ENCODE data around the gene PARVA.

The PARVA gene

GRCh38 chr11:12389676-12390657 lies 12.6 kb downstream of the PARVA start:
- Histone ChIP-seq H3K36me3 (replicated peaks) (no peaks in the 10 kb centered on the region), H3K27me3 (replicated peaks) (no peaks in the 10 kb centered on the region), H3K4me3 (ENCODE audit: low read depth, low read length) (no peak overlapping the region), H3K27ac (no peak overlapping the region)
- DNase-seq, result no peak
- in situ Hi-C loops (cut with HindIII; ENCODE audit: low pct_ligation_motif_present, low sequenced_read_pairs), result no loop called here
- no peak for TF ChIP-seq CTCF (IDR thresholded peaks at IDR 0.05; ENCODE audit: low read depth, low read length, missing control alignments)

DNA sequence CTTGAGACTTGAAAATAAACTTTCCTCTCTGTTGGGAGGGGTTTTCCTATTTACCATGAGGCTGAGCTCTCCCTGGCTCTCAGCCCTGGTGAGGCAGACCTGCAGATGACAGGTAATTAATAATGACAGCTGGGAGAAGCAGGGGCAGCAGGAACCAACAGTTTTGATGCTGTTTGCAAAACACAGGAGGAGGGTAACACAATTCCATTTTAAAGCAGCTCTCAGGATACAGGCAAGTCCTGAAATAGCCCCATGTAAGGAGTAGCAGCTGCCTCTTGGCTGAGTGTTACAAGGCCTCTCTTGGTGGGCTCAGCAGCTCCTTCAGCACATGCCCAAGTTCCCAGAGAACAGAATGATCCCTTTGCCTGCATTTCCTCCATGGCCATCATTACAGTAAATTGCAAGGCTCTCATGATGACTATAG lies 13.3 kb downstream of the PARVA start:
- in situ Hi-C loops (cut with HindIII; ENCODE audit: low pct_ligation_motif_present, low sequenced_read_pairs), result no loop called here
- Histone ChIP-seq H3K36me3 (replicated peaks) (no peaks in the 10 kb centered on the region), H3K4me3 (ENCODE audit: low read depth, low read length) (no peak overlapping the region), H3K27me3 (replicated peaks) (no peaks in the 10 kb centered on the region), H3K27ac (no peak overlapping the region)
- DNase-seq, result no peak
- no peak for TF ChIP-seq CTCF (IDR thresholded peaks at IDR 0.05; ENCODE audit: low read depth, low read length, missing control alignments)

DNA sequence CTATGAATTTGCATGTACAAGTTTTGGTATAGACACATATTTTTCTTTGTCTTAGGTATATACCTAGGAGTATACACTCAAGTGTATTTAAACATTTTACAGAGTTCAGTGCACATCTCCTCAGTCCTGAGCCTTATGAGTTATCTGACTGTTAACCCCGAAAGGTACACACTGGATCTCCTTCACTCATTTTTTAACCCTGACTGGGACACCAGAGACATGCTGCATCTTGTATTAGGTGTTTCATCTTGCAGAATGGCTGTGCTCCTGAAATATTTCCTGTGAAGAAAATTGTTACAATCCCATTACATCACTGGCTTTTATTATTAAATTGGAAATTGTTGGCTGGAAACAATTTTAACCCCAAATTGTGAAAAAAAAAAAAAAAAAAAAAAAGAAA lies 15.3 kb downstream of the PARVA start:
- H3K4me3 ChIP-seq (ENCODE audit: low read depth, low read length), result no peak overlapping the region
- no peak for TF ChIP-seq CTCF (IDR thresholded peaks at IDR 0.05; ENCODE audit: low read depth, low read length, missing control alignments)
- H3K27me3 ChIP-seq (replicated peaks), result no peaks in the 10 kb centered on the region
- in situ Hi-C loops (cut with HindIII; ENCODE audit: low pct_ligation_motif_present, low sequenced_read_pairs), result no loop called here
- no peak for DNase-seq
- no peaks in the 10 kb centered on the region for H3K36me3 ChIP-seq (replicated peaks)
- H3K27ac ChIP-seq, result no peak overlapping the region

DNA sequence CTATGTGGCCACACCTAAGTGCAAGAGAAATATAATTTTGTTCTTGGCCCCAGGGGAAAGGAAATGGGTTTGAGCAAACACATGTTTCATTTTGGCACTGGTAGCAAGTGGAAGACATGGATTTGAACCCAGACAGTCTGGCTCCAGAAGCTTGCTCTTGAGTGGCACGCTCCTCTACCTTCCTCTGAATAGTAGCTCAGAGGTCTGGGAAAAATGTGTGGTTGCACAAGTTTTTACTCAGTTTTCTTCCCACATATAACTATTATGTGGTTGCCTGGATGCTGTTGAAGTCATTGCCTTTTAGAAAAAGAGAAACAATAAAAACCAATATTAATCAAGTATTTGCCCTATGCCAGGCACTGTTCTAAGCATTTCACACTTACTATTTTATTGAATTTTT lies 16.3 kb downstream of the PARVA start:
- Histone ChIP-seq H3K4me3 (ENCODE audit: low read depth, low read length) (no peak overlapping the region), H3K27ac (no peak overlapping the region), H3K27me3 (replicated peaks) (no peaks in the 10 kb centered on the region), H3K36me3 (replicated peaks) (no peaks in the 10 kb centered on the region)
- DNase-seq, result no peak
- in situ Hi-C loops (cut with HindIII; ENCODE audit: low pct_ligation_motif_present, low sequenced_read_pairs), result no loop called here
- no peak for TF ChIP-seq CTCF (IDR thresholded peaks at IDR 0.05; ENCODE audit: low read depth, low read length, missing control alignments)

DNA sequence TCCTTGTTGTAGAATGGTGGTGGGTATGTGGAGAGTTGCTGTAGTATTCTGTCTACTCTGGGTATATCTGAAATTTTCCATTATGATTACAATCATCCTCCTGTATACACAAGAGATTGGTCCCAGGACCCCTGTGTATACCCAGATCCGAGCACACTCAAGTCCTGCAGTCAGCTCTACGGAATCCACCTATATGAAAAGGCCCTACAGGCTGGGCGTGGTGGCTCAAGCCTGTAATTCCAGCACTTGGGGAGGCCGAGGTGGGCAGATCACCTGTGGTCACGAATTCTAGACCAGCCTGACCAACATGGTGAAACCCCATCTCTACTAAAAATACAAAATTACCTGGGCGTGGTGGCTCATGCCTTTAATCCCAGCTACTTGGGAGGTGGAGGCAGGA lies 17.2 kb downstream of the PARVA start:
- Histone ChIP-seq H3K27ac (no peak overlapping the region), H3K4me3 (ENCODE audit: low read depth, low read length) (no peak overlapping the region), H3K27me3 (replicated peaks) (no peaks in the 10 kb centered on the region), H3K36me3 (replicated peaks) (no peaks in the 10 kb centered on the region)
- no peak for DNase-seq
- in situ Hi-C loops (cut with HindIII; ENCODE audit: low pct_ligation_motif_present, low sequenced_read_pairs), result no loop called here
- no peak for TF ChIP-seq CTCF (IDR thresholded peaks at IDR 0.05; ENCODE audit: low read depth, low read length, missing control alignments)

All from brain microvascular endothelial cell (primary cell).